H54 (cell line): ENCODE data around the gene JPH4.

Experiments
- DNase-seq: peaks from one replicate; pipeline ENCODE4 v3.0.0; 2011; ENCODE audit warnings: low spot score, mixed read lengths; ENCODE audit not compliant: insufficient read length
- FAIRE-seq: peaks from 3 replicates; lab custom pipeline; 2011; peaks lifted over from hg19 to GRCh38; lab: Jason Lieb, UNC
- POLR2A ChIP-seq: IDR thresholded peaks from 2 replicates; pipeline ENCODE4 v1.6.1; 2011; ENCODE audit warnings: low read depth, mild to moderate bottlenecking, low read length

Gene JPH4

GRCh38 chr14:23548351-23549318, 30.0 kb downstream of the JPH4 start:
- TF ChIP-seq POLR2A: no peak
- DNase-seq (no peak), FAIRE-seq (no peak)

GRCh38 chr14:23547924-23548323, 30.7 kb downstream of the JPH4 start:
- TF ChIP-seq POLR2A: no peak
- FAIRE-seq (no peak), DNase-seq (no peak)

GRCh38 chr14:23546450-23547035, 32.0 kb downstream of the JPH4 start:
- no peak for FAIRE-seq
- DNase-seq: no peak

DNA sequence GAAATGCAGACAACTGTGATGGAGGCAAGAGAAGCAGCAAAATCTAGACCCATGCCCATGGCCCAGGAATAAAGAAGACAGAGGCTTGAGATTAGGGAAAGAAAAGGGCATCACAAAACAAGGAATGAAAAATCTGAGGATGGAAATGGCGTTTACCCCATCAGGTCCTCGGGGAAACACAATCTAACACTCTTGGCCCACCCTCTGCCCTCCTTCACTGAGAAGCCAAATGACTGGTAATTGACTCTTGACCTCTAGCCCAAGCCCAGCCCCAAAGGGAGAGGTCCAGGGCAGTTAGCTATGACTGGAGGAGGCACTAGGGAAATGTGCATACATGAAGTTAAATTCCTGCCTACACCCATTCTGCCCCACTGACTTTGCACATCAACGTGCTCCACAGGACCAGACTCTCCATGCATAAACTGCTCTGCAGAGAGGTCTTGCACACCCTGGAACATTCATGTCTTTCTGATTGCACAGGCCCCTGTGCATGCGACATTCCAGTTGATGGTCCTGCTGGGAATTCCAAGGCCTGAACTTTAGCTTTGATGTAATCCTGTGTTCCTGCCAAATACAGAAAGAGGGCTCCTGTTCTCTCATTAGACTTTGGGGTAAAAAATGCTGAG, 32.7 kb downstream of the JPH4 start:
- FAIRE-seq (no peak), DNase-seq (no peak)
- TF ChIP-seq POLR2A: no peak

More at GRCh38 chr14:23546450-23547035, 32.0 kb downstream of the JPH4 start:
- no peak for TF ChIP-seq POLR2A

DNA sequence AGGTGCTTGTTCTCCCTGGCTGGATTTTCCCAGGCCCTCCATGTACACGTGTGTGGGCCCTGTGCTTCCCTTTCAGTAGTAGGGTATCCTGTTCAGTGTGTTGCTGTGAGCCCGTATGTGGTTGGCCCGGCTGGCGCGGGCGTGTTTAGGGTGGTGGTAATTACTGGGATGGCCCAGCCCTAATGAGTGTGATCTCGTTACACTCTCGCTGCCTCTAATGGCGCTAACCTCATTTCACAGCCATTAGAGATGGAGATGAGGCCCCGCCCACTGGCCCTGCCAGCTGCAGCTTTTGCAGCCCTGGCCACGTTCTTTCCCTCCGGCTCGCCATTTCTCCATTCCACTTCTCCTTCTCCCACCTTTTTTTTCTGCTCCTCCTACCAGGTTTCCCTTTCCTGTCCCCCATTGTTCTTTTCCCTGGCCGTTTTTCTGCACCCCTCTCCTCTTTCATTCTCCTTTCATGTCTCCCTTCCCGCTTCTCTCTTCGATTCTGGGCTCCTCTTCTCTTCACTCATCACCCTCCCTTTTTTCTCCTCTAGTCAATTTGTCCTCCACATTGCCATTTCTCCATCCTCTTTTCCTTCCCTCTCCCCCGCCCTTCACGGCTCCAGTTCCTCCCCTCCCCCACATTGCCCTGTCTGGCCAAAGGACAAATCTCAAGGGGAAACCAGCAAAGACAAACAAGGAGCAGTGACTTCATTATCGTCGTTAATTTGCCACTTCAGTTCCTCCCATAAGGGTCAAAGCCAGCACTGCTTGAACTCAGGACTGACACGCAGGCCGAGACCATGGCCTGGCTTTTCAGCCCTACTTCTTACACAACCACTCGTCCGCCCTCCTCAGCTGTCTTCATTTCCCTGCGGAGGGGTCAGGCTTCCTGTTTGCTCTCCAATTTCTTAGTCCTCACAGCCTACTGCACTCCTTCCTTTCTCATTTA, 33.8 kb downstream of the JPH4 start:
- no peak for FAIRE-seq
- no peak for TF ChIP-seq POLR2A
- DNase-seq: no peak

DNA sequence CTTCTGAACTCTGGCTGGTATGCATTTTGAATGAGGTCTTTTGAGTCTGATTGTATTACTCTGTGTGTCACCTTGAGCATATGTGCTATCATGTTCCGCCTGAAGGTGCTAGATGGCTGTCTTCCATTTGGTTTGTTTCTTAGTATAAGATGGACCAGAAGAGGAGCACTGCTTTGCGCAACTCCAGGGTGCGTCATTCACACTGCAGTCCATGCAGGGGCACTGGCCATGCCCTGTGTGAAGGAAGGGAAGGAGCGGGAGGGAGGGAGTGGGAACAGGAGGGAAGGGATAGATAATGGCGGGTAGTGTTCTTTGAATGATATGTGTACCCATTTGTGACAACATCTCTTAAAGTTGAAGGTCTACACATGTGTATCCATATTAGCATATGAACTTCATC, 35.2 kb downstream of the JPH4 start:
- DNase-seq: no peak
- TF ChIP-seq POLR2A: no peak
- FAIRE-seq: no peak

- DNase-seq: no peak
- no peak for FAIRE-seq
- TF ChIP-seq POLR2A: no peak
Measured at GRCh38 chr14:23542261-23542660, 36.3 kb downstream of the JPH4 start.

GRCh38 chr14:23540141-23540469, 38.5 kb downstream of the JPH4 start:
- FAIRE-seq (no peak), DNase-seq (no peak)
- TF ChIP-seq POLR2A: no peak

- FAIRE-seq (no peak), DNase-seq (no peak)
- no peak for TF ChIP-seq POLR2A
Measured at GRCh38 chr14:23539248-23540140, 39.1 kb downstream of the JPH4 start.

- TF ChIP-seq POLR2A: no peak
- DNase-seq: no peak
- no peak for FAIRE-seq
Measured at GRCh38 chr14:23538785-23539184, 39.8 kb downstream of the JPH4 start.

GRCh38 chr14:23538050-23538718, 40.4 kb downstream of the JPH4 start:
- FAIRE-seq (no peak), DNase-seq (no peak)
- TF ChIP-seq POLR2A: no peak
